Uterus (tissue), 4 donors: Measurements from ENCODE around the gene RITA1. TPM values are rescaled to one million over a fixed set of nuclear protein-coding genes. Genes with fewer than 3 reads are reported as not detected.

Source experiments
- DNase-seq, 2 donors: peaks; one replicate each; pipeline ENCODE4 v3.0.0-alpha.2; 2019 to 2020
- H3K27ac ChIP-seq, 2 donors: fragments of 200-600 bp; sonication (generic); 1 replicate in 1 of 2; 2 replicates in 1 of 2; pipeline ENCODE4 v1.5.1; 2016 to 2018
- H3K27me3 ChIP-seq, 2 donors: fragments of 200-600 bp; sonication (generic); one replicate each; pipeline ENCODE4 v1.5.1; 2018 to 2019; ENCODE audit warnings: control low read depth in 1 of 2
- H3K36me3 ChIP-seq, 2 donors: fragments of 200-600 bp; sonication (generic); one replicate each; pipeline ENCODE4 v1.5.1; 2019; ENCODE audit warnings: control low read depth in 1 of 2
- H3K4me1 ChIP-seq, 2 donors: fragments of 200-600 bp; sonication (generic); one replicate each; pipeline ENCODE4 v1.5.1; 2018 to 2019; ENCODE audit warnings: control low read depth in 1 of 2
- H3K4me3 ChIP-seq, 2 donors: fragments of 200-600 bp; sonication (generic); 1 replicate in 1 of 2; 2 replicates in 1 of 2; pipeline ENCODE4 v1.5.1; 2018 to 2019; ENCODE audit warnings: mild to moderate bottlenecking in 1 of 2
- H3K9me3 ChIP-seq, 2 donors: fragments of 200-600 bp; sonication (generic); one replicate each; pipeline ENCODE4 v1.5.1; 2019; ENCODE audit warnings: control low read depth in 1 of 2
- POLR2A ChIP-seq, 2 donors: fragments of 450-650 bp; IDR thresholded peaks; one replicate each; pipeline ENCODE4 v1.6.1; 2016; ENCODE audit warnings: antibody characterized with exemption in 2 of 2, mild to moderate bottlenecking in 1 of 2, moderate library complexity in 1 of 2
- intact Hi-C: fragments of 100-400 bp; cut with DNase I; formaldehyde crosslinking; loops from one replicate; pipeline ENCODE4 v1.15.1; 2023; ENCODE audit warnings: low total_unique reads
- total RNA-seq, 4 donors: library from RNA; depleted of rRNA in 3 of 4; stranded (reverse); fragments of >200 nt in 3 of 4; gene quantifications; one replicate each; pipeline versions ENCODE4 v1.1.0 to v1.2.4, GENCODE V29; 2014 to 2023
- TF ChIP-seq, protein P1 (sequence below), 4 experiments: fragments of 200-600 bp in 2 of 4; fragments of 450-650 bp in 2 of 4; sonication (generic) in 2 of 4; IDR thresholded peaks; one replicate each; pipeline ENCODE4 v1.5.1; 2016 to 2019; ENCODE audit warnings: antibody characterized with exemption in 4 of 4, mild to moderate bottlenecking in 2 of 4, moderate library complexity in 1 of 4
- donor health status: DM: yes; HTN: yes; CAD: no.

Gene RITA1
- total RNA-seq, 4 donors from 2014 or later, result 5.0 to 19.0 (median 11.0) TPM

DNA sequence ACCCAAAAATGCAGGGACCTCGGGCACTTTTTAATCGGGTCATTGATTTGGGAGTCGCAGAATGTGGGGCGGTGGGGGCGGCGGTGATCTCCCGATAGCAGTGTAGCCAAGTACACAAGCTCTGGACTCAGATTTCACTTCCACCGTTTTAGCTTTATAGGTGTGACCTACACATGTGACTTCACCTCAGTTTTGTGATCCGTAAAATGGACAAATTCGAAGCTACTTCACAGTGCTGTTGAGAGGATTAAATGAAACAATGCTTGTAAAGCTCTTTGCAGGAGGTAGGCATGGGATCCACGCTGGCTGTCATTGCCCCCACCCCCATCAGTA, 478 bp downstream of the RITA1 start:
- peaks cover 10 to 11% of the 10 kb centered on the region in 2 donors for H3K4me1 ChIP-seq
- intact Hi-C loops, result no loop called here

DNA sequence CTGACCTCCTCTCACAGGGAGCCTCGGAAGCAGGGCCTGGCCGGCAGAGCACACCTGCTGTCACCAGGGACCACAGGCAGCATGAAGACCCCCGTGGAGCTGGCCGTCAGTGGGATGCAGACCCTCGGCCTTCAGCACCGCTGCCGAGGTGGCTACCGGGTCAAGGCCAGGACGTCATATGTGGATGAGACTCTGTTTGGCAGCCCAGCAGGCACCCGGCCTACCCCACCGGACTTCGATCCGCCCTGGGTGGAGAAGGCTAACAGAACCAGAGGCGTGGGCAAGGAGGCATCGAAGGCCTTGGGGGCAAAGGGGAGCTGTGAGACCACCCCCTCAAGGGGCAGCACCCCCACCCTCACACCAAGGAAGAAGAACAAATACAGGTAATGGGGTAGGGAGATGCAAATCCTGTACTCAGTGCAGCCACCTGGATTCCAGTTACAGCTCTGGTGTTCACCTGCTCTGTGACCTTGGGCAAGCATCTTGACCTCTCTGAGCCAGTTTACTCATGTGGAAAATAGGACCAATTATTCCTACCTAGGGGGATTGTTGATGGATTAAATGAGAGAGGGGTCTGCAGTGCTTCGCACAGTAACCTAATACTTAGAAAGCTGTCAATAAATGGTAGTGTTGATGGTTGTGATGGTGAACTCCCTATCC, 1.3 kb downstream of the RITA1 start:
- Histone ChIP-seq H3K27me3 (no peaks in the 10 kb centered on the region), H3K27ac (peak overlapping the region in 1 of 2 donors; percentile 10), H3K36me3 (no peaks in the 10 kb centered on the region), H3K4me1 (peaks cover 10 to 11% of the 10 kb centered on the region in 2 donors), H3K9me3 (no peaks in the 10 kb centered on the region), H3K4me3 (peak overlapping the region in 1 of 2 donors; percentile 67)
- no peak for DNase-seq
- intact Hi-C loops, result no loop called here
- no peak for TF ChIP-seq POLR2A (IDR thresholded peaks at IDR 0.05)
- TF ChIP-seq, protein P1, sequence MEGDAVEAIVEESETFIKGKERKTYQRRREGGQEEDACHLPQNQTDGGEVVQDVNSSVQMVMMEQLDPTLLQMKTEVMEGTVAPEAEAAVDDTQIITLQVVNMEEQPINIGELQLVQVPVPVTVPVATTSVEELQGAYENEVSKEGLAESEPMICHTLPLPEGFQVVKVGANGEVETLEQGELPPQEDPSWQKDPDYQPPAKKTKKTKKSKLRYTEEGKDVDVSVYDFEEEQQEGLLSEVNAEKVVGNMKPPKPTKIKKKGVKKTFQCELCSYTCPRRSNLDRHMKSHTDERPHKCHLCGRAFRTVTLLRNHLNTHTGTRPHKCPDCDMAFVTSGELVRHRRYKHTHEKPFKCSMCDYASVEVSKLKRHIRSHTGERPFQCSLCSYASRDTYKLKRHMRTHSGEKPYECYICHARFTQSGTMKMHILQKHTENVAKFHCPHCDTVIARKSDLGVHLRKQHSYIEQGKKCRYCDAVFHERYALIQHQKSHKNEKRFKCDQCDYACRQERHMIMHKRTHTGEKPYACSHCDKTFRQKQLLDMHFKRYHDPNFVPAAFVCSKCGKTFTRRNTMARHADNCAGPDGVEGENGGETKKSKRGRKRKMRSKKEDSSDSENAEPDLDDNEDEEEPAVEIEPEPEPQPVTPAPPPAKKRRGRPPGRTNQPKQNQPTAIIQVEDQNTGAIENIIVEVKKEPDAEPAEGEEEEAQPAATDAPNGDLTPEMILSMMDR (IDR thresholded peaks at IDR 0.05), result no peak

More for the DNA sequence above, 478 bp downstream of the RITA1 start:
- H3K4me3 ChIP-seq, result peak overlapping the region; percentile 67 to 84
- TF ChIP-seq, protein P1 (IDR thresholded peaks at IDR 0.05), result no peak
- TF ChIP-seq POLR2A (IDR thresholded peaks at IDR 0.05), result no peak
- H3K36me3 ChIP-seq, result no peaks in the 10 kb centered on the region
- H3K9me3 ChIP-seq, result no peaks in the 10 kb centered on the region
- no peaks in the 10 kb centered on the region for H3K27me3 ChIP-seq
- H3K27ac ChIP-seq, result peak overlapping the region; percentile 87 to 92
- DNase-seq, result no peak

DNA sequence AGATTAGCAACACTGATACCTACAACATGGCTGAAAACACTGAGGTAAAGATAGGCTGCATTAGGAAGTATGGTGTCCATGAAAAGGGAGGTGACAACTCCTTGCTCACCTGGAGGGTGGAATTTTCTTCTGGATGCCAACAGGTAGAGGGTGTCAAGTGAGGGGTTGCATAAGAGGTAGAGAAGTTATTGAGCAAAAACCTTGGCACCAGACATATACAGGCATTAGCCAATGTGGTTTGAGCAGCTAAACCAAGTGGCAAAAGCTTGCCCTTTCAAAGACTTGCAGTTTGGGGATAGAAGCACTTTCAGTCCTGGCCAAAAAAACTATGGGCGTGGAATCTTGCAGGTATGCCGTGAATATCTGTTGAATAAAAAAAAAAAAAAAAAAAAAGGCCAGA, 3.8 kb downstream of the RITA1 start:
- DNase-seq, result no peak
- H3K27me3 ChIP-seq, result no peaks in the 10 kb centered on the region

DNA sequence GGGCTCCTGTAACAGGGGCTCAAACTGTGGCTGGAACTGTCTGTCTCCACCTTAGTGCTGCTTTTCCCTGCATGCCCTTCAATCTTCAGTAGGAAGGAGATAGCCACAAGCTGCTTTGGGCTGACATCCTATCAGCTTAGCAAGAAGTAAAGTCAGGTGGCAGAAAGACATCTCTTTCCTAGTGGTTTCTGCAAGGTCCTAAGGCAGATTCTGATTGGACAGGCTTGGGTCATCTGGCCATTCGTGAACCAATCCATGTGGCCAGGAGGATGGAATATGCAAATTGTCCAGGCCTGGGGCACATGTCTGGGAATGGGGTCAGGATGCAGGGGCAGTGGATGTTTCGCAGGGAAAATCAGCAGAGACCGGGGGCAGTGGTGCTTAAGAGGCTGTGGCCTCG, 5.2 kb downstream of the RITA1 start:
- H3K4me3 ChIP-seq, result no peak overlapping the region
- no peaks in the 10 kb centered on the region for H3K36me3 ChIP-seq
- H3K9me3 ChIP-seq, result no peaks in the 10 kb centered on the region
- intact Hi-C loops, result no loop called here
- DNase-seq, result no peak
- TF ChIP-seq, protein P1 (IDR thresholded peaks at IDR 0.05), result no peak
- no peak for TF ChIP-seq POLR2A (IDR thresholded peaks at IDR 0.05)
- H3K4me1 ChIP-seq, result peaks cover 0 to 13% of the 10 kb centered on the region in 2 donors
- no peaks in the 10 kb centered on the region for H3K27me3 ChIP-seq
- no peak overlapping the region for H3K27ac ChIP-seq

More for the DNA sequence above, 3.8 kb downstream of the RITA1 start:
- Histone ChIP-seq H3K9me3 (no peaks in the 10 kb centered on the region), H3K27ac (no peak overlapping the region), H3K4me3 (no peak overlapping the region), H3K36me3 (no peaks in the 10 kb centered on the region), H3K4me1 (peaks cover 0 to 12% of the 10 kb centered on the region in 2 donors)
- no peak for TF ChIP-seq POLR2A (IDR thresholded peaks at IDR 0.05)
- TF ChIP-seq, protein P1 (IDR thresholded peaks at IDR 0.05), result no peak
- intact Hi-C loops, result no loop called here

DNA sequence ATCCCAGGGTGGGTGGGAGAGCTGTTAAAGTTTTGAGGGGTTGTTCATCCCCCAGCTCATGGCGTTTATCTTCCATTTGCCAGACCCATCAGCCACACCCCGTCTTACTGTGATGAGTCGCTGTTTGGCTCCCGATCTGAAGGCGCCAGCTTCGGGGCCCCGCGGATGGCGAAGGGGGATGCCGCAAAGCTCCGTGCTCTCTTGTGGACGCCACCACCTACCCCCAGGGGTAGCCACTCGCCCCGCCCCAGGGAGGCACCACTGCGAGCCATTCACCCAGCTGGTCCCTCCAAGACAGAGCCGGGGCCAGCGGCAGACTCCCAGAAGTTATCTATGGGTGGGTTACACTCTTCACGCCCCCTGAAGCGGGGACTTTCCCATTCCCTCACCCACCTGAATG, 5.7 kb downstream of the RITA1 start:
- no peaks in the 10 kb centered on the region for H3K9me3 ChIP-seq
- intact Hi-C loops, result no loop called here
- no peak for TF ChIP-seq POLR2A (IDR thresholded peaks at IDR 0.05)
- no peak overlapping the region for H3K27ac ChIP-seq
- no peak for DNase-seq
- H3K36me3 ChIP-seq, result no peaks in the 10 kb centered on the region
- no peak overlapping the region for H3K4me3 ChIP-seq
- H3K27me3 ChIP-seq, result no peaks in the 10 kb centered on the region
- peaks cover 0 to 13% of the 10 kb centered on the region in 2 donors for H3K4me1 ChIP-seq
